Measurements from ENCODE around the gene SNAP25. TPM values are rescaled to one million over a fixed set of nuclear protein-coding genes. Genes with fewer than 3 reads are reported as not detected.

The SNAP25 gene
- total RNA-seq, 2 donors from 2014 or later = 1.3 to 4.7 TPM

DNA sequence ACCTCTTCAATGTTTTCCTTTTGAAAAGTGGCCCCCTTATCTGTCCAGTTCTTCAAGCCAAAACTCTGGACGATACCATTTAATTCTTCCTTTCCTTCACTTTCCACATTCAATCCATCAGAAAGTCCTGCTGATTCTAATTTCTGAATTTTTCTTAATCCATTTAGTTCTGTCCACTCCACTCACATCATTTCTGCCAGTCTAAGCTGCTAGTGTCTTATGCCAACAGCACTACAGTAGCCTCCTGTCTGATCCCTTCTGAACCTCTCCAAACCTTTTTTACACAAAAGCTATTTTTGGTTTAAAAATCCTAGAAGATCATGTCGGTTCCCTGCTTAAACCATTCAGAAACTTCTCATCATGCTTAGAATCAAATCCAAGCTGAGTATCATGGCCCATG lies 24.5 kb upstream of the SNAP25 start:
- Histone ChIP-seq H3K4me1 (ENCODE audit: control insufficient read depth in 1 of 2, low read depth in 2 of 2) (no peaks in the 10 kb centered on the region), H3K36me3 (no peaks in the 10 kb centered on the region), H3K27me3 (replicated peaks; ENCODE audit: insufficient read depth) (no peaks in the 10 kb centered on the region), H3K27ac (no peak overlapping the region), H3K4me3 (no peak overlapping the region), H3K9me3 (no peaks in the 10 kb centered on the region)
- ATAC-seq (ENCODE audit: insufficient number of reproducible peaks, low FRiP score, low read depth) (no peak), DNase-seq (ENCODE audit: low spot score) (no peak)
- no peak for TF ChIP-seq CTCF (IDR thresholded peaks at IDR 0.05)

DNA sequence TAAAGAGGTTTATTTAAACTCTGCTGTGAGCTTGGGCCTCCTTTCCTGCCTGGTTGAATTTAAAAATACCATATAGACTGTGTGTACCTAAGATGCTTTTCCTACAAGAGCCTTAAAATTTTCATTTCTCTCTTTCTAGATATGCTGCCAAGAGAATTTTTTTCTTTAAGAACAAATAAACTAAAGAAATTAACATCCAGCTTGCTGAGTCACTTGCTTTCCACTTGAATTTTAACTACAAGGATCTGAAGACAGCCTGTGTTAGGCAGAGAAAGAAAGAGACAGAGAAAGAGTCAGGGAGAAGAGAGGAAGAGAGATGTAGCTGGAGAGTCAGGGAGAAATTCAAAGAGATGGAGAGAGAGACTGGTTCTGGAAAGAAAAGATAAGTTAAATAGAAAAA lies 18.3 kb upstream of the SNAP25 start:
- Histone ChIP-seq H3K4me3 (no peak overlapping the region), H3K27me3 (replicated peaks; ENCODE audit: insufficient read depth) (no peaks in the 10 kb centered on the region), H3K4me1 (ENCODE audit: control insufficient read depth in 1 of 2, low read depth in 2 of 2) (no peaks in the 10 kb centered on the region), H3K36me3 (no peaks in the 10 kb centered on the region), H3K9me3 (no peaks in the 10 kb centered on the region), H3K27ac (no peak overlapping the region)
- TF ChIP-seq CTCF (IDR thresholded peaks at IDR 0.05) = no peak
- DNase-seq (ENCODE audit: low spot score) = no peak
- no peak for ATAC-seq (ENCODE audit: insufficient number of reproducible peaks, low FRiP score, low read depth)

DNA sequence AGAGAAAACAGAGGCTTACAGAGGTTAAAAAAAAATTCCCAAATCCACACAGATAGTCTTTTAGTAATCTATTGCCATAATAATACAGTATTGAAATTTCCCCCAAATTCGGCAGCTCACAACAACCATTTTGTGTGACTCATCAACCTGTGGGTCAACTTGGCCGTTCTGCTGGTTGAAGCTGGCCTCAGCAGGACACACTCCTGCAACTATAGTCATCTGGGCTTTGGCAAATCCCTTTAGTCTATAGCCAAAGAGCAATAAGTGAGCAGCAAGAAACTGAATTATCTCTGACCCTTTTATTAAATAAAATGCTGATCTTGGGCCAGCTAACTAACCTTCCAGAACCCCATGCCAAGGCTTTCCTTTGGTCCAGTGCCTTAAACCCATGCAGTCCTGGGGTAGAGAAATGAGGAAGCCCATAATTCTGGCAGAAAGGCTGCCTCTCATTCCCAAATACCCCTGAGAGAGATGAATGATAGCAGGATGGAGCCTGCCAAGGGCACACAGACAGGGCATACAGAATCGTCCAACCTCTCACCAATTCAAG lies 17.2 kb upstream of the SNAP25 start:
- Histone ChIP-seq H3K27ac (no peak overlapping the region), H3K4me3 (no peak overlapping the region), H3K9me3 (no peaks in the 10 kb centered on the region), H3K27me3 (replicated peaks; ENCODE audit: insufficient read depth) (no peaks in the 10 kb centered on the region), H3K4me1 (ENCODE audit: control insufficient read depth in 1 of 2, low read depth in 2 of 2) (no peaks in the 10 kb centered on the region), H3K36me3 (no peaks in the 10 kb centered on the region)
- TF ChIP-seq CTCF (IDR thresholded peaks at IDR 0.05) = no peak
- DNase-seq (ENCODE audit: low spot score) = no peak
- ATAC-seq (ENCODE audit: insufficient number of reproducible peaks, low FRiP score, low read depth) = no peak

DNA sequence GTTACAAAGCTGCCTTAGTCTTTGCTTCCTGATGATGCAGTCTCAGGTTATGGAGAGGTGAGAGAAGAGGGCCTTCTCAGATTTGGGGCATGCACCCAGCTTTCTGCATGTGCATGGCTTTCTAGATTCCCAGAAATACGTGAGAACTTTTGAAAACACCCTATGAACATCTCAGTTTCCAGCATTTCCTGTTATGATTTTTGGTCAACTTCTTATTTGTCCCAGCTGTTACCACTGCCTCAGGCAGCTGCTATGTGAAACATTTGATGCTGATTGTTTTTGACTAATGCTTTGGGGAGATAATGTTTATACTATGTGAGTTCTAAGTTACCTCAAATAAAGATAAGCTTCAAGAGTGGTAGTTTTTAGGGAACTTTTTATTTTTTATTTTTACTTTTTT lies 9.5 kb upstream of the SNAP25 start:
- ATAC-seq (ENCODE audit: insufficient number of reproducible peaks, low FRiP score, low read depth) (no peak), DNase-seq (ENCODE audit: low spot score) (no peak)
- Histone ChIP-seq H3K9me3 (no peaks in the 10 kb centered on the region), H3K4me1 (ENCODE audit: control insufficient read depth in 1 of 2, low read depth in 2 of 2) (no peaks in the 10 kb centered on the region), H3K36me3 (no peaks in the 10 kb centered on the region), H3K27me3 (replicated peaks; ENCODE audit: insufficient read depth) (no peaks in the 10 kb centered on the region), H3K4me3 (no peak overlapping the region), H3K27ac (no peak overlapping the region)
- no peak for TF ChIP-seq CTCF (IDR thresholded peaks at IDR 0.05)

DNA sequence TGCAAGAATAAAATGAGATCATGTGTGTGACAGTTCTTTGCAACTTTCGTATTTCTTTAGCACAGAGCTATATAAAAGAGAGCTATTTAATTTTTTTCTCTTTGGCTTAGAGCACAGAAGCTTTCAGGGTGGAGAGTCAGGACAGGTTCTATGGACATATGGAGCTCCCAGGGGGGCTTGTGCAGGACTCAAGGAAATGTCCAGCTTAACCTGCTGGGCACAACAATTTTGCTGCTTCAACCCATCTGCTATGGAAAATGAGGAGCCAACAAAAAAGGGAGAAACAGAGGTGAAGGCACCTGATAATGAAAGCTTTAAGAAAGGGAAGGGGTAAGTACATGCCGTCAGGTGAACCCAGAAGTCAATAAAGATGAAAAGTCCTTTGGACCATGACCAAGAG lies 5.1 kb upstream of the SNAP25 start:
- no peaks in the 10 kb centered on the region for H3K9me3 ChIP-seq
- H3K36me3 ChIP-seq = no peaks in the 10 kb centered on the region
- no peak overlapping the region for H3K4me3 ChIP-seq
- no peak for TF ChIP-seq CTCF (IDR thresholded peaks at IDR 0.05)
- no peaks in the 10 kb centered on the region for H3K4me1 ChIP-seq (ENCODE audit: control insufficient read depth in 1 of 2, low read depth in 2 of 2)
- no peak overlapping the region for H3K27ac ChIP-seq
- H3K27me3 ChIP-seq (replicated peaks; ENCODE audit: insufficient read depth) = no peaks in the 10 kb centered on the region
- ATAC-seq (ENCODE audit: insufficient number of reproducible peaks, low FRiP score, low read depth) = no peak
- DNase-seq (ENCODE audit: low spot score) = no peak

Measured in thoracic aorta (tissue), 2 donors.